Transverse colon (tissue), 4 donors: ENCODE results near the gene MYADM. TPM values are rescaled to one million over a fixed set of nuclear protein-coding genes. Genes with fewer than 3 reads are reported as not detected.
A peak's percentile ranks its signal among the peaks of the same experiment; 100 is the strongest.

Source experiments
- DNase-seq: peaks from one replicate; pipeline ENCODE4 v3.0.0-alpha.2; 2019
- H3K27ac ChIP-seq, 4 donors: fragments of 200-600 bp; sonication (generic); 2 replicates each; pipeline ENCODE4 v1.5.1; 2016 to 2018; ENCODE audit warnings: inconsistent platforms in 4 of 4
- H3K27me3 ChIP-seq: fragments of 200-600 bp; sonication (generic); 2 replicates; pipeline ENCODE4 v1.5.1; 2017; ENCODE audit warnings: inconsistent platforms
- H3K36me3 ChIP-seq, 4 donors: fragments of 200-600 bp; sonication (generic); 2 replicates each; pipeline ENCODE4 v1.5.1; 2017 to 2019; ENCODE audit warnings: inconsistent platforms in 4 of 4
- H3K4me1 ChIP-seq, 4 donors: fragments of 200-600 bp; sonication (generic); 2 replicates each; pipeline ENCODE4 v1.5.1; 2017 to 2020; ENCODE audit warnings: inconsistent platforms in 4 of 4
- H3K4me3 ChIP-seq, 4 donors: fragments of 200-600 bp; sonication (generic); 1 replicate in 1 of 4; 2 replicates in 3 of 4; pipeline versions ENCODE4 v1.5.1 to v1.6.1; 2017 to 2019; ENCODE audit warnings: inconsistent platforms in 4 of 4
- H3K9me3 ChIP-seq, 2 donors: fragments of 200-600 bp; sonication (generic); 2 replicates each; pipeline ENCODE4 v1.5.1; 2017 to 2019; ENCODE audit warnings: inconsistent platforms in 2 of 2
- CTCF ChIP-seq, 5 experiments: fragments of 200-600 bp in 3 of 5; fragments of 450-650 bp in 2 of 5; sonication (generic) in 3 of 5; IDR thresholded peaks; 1 replicate in 2 of 5; 2 replicates in 3 of 5; pipeline ENCODE4 v1.5.1; 2016 to 2017; ENCODE audit warnings: antibody characterized with exemption in 5 of 5, inconsistent platforms in 3 of 5, mild to moderate bottlenecking in 2 of 5, moderate library complexity in 1 of 5
- EP300 ChIP-seq: sonication (generic); formaldehyde crosslinking; IDR thresholded peaks from one replicate; pipeline ENCODE4 v1.6.1; 2017; ENCODE audit warnings: antibody characterized with exemption, low read depth
- POLR2A ChIP-seq: fragments of 450-650 bp; IDR thresholded peaks from one replicate; pipeline ENCODE4 v1.6.1; 2016; ENCODE audit warnings: antibody characterized with exemption, mild to moderate bottlenecking, moderate library complexity
- POLR2AphosphoS5 ChIP-seq, 3 donors: sonication (generic); formaldehyde crosslinking; IDR thresholded peaks; one replicate each; pipeline ENCODE4 v1.6.1; 2016; ENCODE audit warnings: antibody characterized with exemption in 3 of 3
- WGBS, 2 donors: methylation state at CpG; one replicate each; pipeline ENCODE4 v1.1.5; 2018; ENCODE audit warnings: low coverage in 1 of 2; 5-methylcytosine and 5-hydroxymethylcytosine counted together
- in situ Hi-C, 4 donors: fragments of 200-750 bp; cut with MboI; loops; one replicate each; pipeline versions ENCODE4 v1.15.0 to v1.15.1; 2017; ENCODE audit warnings: low sequenced_read_pairs in 3 of 4, low pct_ligation_motif_present in 1 of 4, low pct_unique_long_range_greater_than_20kb in 1 of 4
- intact Hi-C: fragments of 100-400 bp; cut with DNase I; formaldehyde crosslinking; loops from one replicate; pipeline ENCODE4 v1.15.1; 2023; ENCODE audit warnings: low total_unique reads
- total RNA-seq, 4 donors: library from RNA; depleted of rRNA; stranded (reverse); fragments of >200 nt; gene quantifications; one replicate each; pipeline ENCODE4 v1.1.0, GENCODE V29; 2016

Gene MYADM
- total RNA-seq: 100 to 1,000 TPM in 2 of 4 donors, 10 to 100 TPM in 2; 33.3 to 222 (median 79.1) TPM

- WGBS, 2 donors: 9% methylated on average over 16 of the region's 37 CpGs; no CpG with 5 or more reads in 1 of the 2 donors
- intact Hi-C loops (no loop called here), in situ Hi-C loops (no loop called here)
- Histone ChIP-seq H3K4me3 (peak within 1 kb of the TSS; percentile 58 to 81 (median 72)), H3K4me1 (peaks cover 31 to 69% (median 61%) of the 10 kb centered on the region in 4 donors), H3K9me3 (no peaks in the 10 kb centered on the region), H3K27me3 (no peaks in the 10 kb centered on the region), H3K27ac (peak within 1 kb of the TSS; percentile 90 to 98 (median 97)), H3K36me3 (no peaks in the 10 kb centered on the region)
- peak; percentile 100 for DNase-seq
- peak; percentile 85 for TF ChIP-seq EP300
- TF ChIP-seq CTCF (IDR thresholded peaks at IDR 0.05): no peak
- TF ChIP-seq POLR2AphosphoS5 (IDR thresholded peaks at IDR 0.05): peak; percentile 95 to 98 (median 97)
- peak; percentile 91 for TF ChIP-seq POLR2A
These were observed at the start of gene MYADM for GRCh38 chr19:53867225-53868090. MYADM (plus strand) TSS chr19:53867883; CDS start chr19:53873530, 5,647 bp downstream.

- Histone ChIP-seq H3K27ac (no peak overlapping the region), H3K4me3 (no peak overlapping the region), H3K4me1 (no peaks in the 10 kb centered on the region), H3K27me3 (no peaks in the 10 kb centered on the region), H3K9me3 (no peaks in the 10 kb centered on the region), H3K36me3 (no peaks in the 10 kb centered on the region)
- no peak for DNase-seq
- TF ChIP-seq POLR2A (no peak), EP300 (no peak), CTCF (IDR thresholded peaks at IDR 0.05) (no peak), POLR2AphosphoS5 (IDR thresholded peaks at IDR 0.05) (no peak)
- in situ Hi-C loops: loop anchor here in 2 of 4 donors (25.0 kb wide), 1 partner anchor 219 kb away; no protein-coding TSS in a partner anchor
- intact Hi-C loops: no loop called here
- WGBS, 2 donors: 85 to 88% methylated on average over 8 to 13 of the region's 13 CpGs
These were observed 48.9 kb upstream of the MYADM start for GRCh38 chr19:53818756-53819155.

GRCh38 chr19:53819861-53820260 is 47.8 kb upstream of the MYADM start:
- H3K27me3 ChIP-seq: peaks cover 2% of the 10 kb centered on the region
- DNase-seq: no peak
- H3K9me3 ChIP-seq: no peaks in the 10 kb centered on the region
- 60 to 63% methylated on average over 4 to 5 of the region's 5 CpGs for WGBS, 2 donors
- no peak for TF ChIP-seq EP300
- no peak for TF ChIP-seq POLR2A
- TF ChIP-seq POLR2AphosphoS5 (IDR thresholded peaks at IDR 0.05): no peak
- TF ChIP-seq CTCF (IDR thresholded peaks at IDR 0.05): no peak
- in situ Hi-C loops (loop anchor here in 3 of 4 donors (10.0 to 25.0 kb wide), 2 partner anchors 217 to 225 kb away; no protein-coding TSS in a partner anchor), intact Hi-C loops (no loop called here)
- no peak overlapping the region for H3K4me3 ChIP-seq
- H3K27ac ChIP-seq: no peak overlapping the region
- no peaks in the 10 kb centered on the region for H3K4me1 ChIP-seq
- no peaks in the 10 kb centered on the region for H3K36me3 ChIP-seq

GRCh38 chr19:53823380-53824120 is 44.1 kb upstream of the MYADM start:
- 70 to 78% methylated on average over 4 to 12 of the region's 12 CpGs for WGBS, 2 donors
- no peak for TF ChIP-seq CTCF (IDR thresholded peaks at IDR 0.05)
- no peak for TF ChIP-seq POLR2AphosphoS5 (IDR thresholded peaks at IDR 0.05)
- no peak for TF ChIP-seq POLR2A
- no peak for TF ChIP-seq EP300
- intact Hi-C loops (no loop called here), in situ Hi-C loops (loop anchor here in 3 of 4 donors (10.0 to 25.0 kb wide), 2 partner anchors 214 to 221 kb away; no protein-coding TSS in a partner anchor)
- H3K27me3 ChIP-seq: peaks cover 2% of the 10 kb centered on the region
- no peaks in the 10 kb centered on the region for H3K9me3 ChIP-seq
- H3K4me3 ChIP-seq: no peak overlapping the region
- H3K4me1 ChIP-seq: no peaks in the 10 kb centered on the region
- H3K36me3 ChIP-seq: no peaks in the 10 kb centered on the region
- DNase-seq: no peak
- H3K27ac ChIP-seq: no peak overlapping the region
